Testis (tissue), 3 donors: ENCODE measurements around the gene BMP6. TPM values are rescaled to one million over a fixed set of nuclear protein-coding genes. Genes with fewer than 3 reads are reported as not detected.

Experiments
- DNase-seq: peaks from one replicate; pipeline ENCODE4 v3.0.0-alpha.2; 2019
- H3K27ac ChIP-seq, 2 donors: fragments of 200-600 bp; sonication (generic); one replicate each; pipeline ENCODE4 v1.5.1; 2019
- H3K27me3 ChIP-seq: fragments of 200-600 bp; sonication (generic); one replicate; pipeline ENCODE4 v1.5.1; 2019
- H3K36me3 ChIP-seq: fragments of 200-600 bp; sonication (generic); one replicate; pipeline ENCODE4 v1.5.1; 2017; ENCODE audit warnings: low read depth; ENCODE audit errors: missing control alignments
- H3K4me1 ChIP-seq: fragments of 200-600 bp; sonication (generic); one replicate; pipeline ENCODE4 v1.5.1; 2019
- H3K4me3 ChIP-seq, 2 donors: fragments of 200-600 bp; sonication (generic); one replicate each; pipeline ENCODE4 v1.5.1; 2017 to 2019
- H3K9me3 ChIP-seq: fragments of 200-600 bp; sonication (generic); one replicate; pipeline ENCODE4 v1.5.1; 2017
- CTCF ChIP-seq, 3 experiments: fragments of 450-650 bp in 2 of 3; fragments of 200-600 bp in 1 of 3; sonication (generic) in 1 of 3; IDR thresholded peaks; one replicate each; pipeline ENCODE4 v1.5.1; 2016 to 2019; ENCODE audit warnings: antibody characterized with exemption in 3 of 3, mild to moderate bottlenecking in 2 of 3, moderate library complexity in 1 of 3
- POLR2A ChIP-seq: fragments of 450-650 bp; IDR thresholded peaks from one replicate; pipeline ENCODE4 v1.6.1; 2017; ENCODE audit warnings: antibody characterized with exemption, mild to moderate bottlenecking, moderate library complexity
- WGBS, 2 donors: methylation state at CpG; one replicate each; pipeline ENCODE4 v1.1.5; 2018; 5-methylcytosine and 5-hydroxymethylcytosine counted together
- intact Hi-C: fragments of 100-400 bp; cut with DNase I; formaldehyde crosslinking; loops from one replicate; pipeline ENCODE4 v1.15.1; 2023; ENCODE audit warnings: low total_unique reads
- polyA plus RNA-seq: library from polyadenylated mRNA; stranded (reverse); fragments of 350-450 nt; fragmentation: Illumina TruSeq; extraction: RNeasy Lipid Tissue Mini Kit (QIAGEN cat#74804); gene quantifications from one replicate; pipeline ENCODE4 v1.2.3, GENCODE V29; 2014; ENCODE audit warnings: low read depth, low replicate concordance; ENCODE audit not compliant: insufficient read depth
- total RNA-seq, 2 donors: library from RNA; depleted of rRNA; stranded (reverse); fragments of >200 nt; gene quantifications; one replicate each; pipeline ENCODE4 v1.2.3, GENCODE V29; 2016

BMP6 gene
- total and polyA plus RNA-seq, 3 donors from 2014 or later, result 6.2 to 13.6 (median 11.4) TPM

GRCh38 chr6:7734707-7735383 is 8.9 kb downstream of the BMP6 start:
- no peak for DNase-seq
- intact Hi-C loops, result no loop called here
- Histone ChIP-seq H3K36me3 (no peaks in the 10 kb centered on the region), H3K27ac (no peak overlapping the region), H3K4me3 (no peak overlapping the region), H3K9me3 (no peaks in the 10 kb centered on the region), H3K4me1 (no peaks in the 10 kb centered on the region), H3K27me3 (no peaks in the 10 kb centered on the region)
- WGBS, 2 donors, result 88 to 91% methylated on average over 18 of the region's 18 CpGs
- TF ChIP-seq CTCF (IDR thresholded peaks at IDR 0.05) (no peak), POLR2A (no peak)

GRCh38 chr6:7737106-7737505 is 11.2 kb downstream of the BMP6 start:
- Histone ChIP-seq H3K27me3 (no peaks in the 10 kb centered on the region), H3K27ac (no peak overlapping the region), H3K36me3 (no peaks in the 10 kb centered on the region), H3K4me1 (no peaks in the 10 kb centered on the region), H3K9me3 (no peaks in the 10 kb centered on the region), H3K4me3 (no peak overlapping the region)
- TF ChIP-seq POLR2A (no peak), CTCF (IDR thresholded peaks at IDR 0.05) (no peak)
- intact Hi-C loops, result no loop called here
- no peak for DNase-seq
- WGBS, 2 donors, result 95 to 100% methylated on average over 3 of the region's 3 CpGs

GRCh38 chr6:7737867-7738266 is 12.0 kb downstream of the BMP6 start:
- Histone ChIP-seq H3K27me3 (no peaks in the 10 kb centered on the region), H3K4me1 (no peaks in the 10 kb centered on the region), H3K9me3 (no peaks in the 10 kb centered on the region), H3K27ac (no peak overlapping the region), H3K4me3 (no peak overlapping the region), H3K36me3 (no peaks in the 10 kb centered on the region)
- intact Hi-C loops, result no loop called here
- WGBS, 2 donors, result 63 to 78% methylated on average over 2 of the region's 2 CpGs
- DNase-seq, result no peak
- TF ChIP-seq POLR2A (no peak), CTCF (IDR thresholded peaks at IDR 0.05) (no peak)

- WGBS, 2 donors, result 92 to 93% methylated on average over 10 of the region's 10 CpGs
- Histone ChIP-seq H3K27ac (no peak overlapping the region), H3K27me3 (no peaks in the 10 kb centered on the region), H3K4me3 (no peak overlapping the region), H3K9me3 (no peaks in the 10 kb centered on the region), H3K4me1 (no peaks in the 10 kb centered on the region), H3K36me3 (no peaks in the 10 kb centered on the region)
- no peak for DNase-seq
- no peak for TF ChIP-seq POLR2A
- TF ChIP-seq CTCF (IDR thresholded peaks at IDR 0.05), result no peak
- intact Hi-C loops, result no loop called here
Measured at GRCh38 chr6:7742223-7742785, 16.4 kb downstream of the BMP6 start.

- TF ChIP-seq CTCF (IDR thresholded peaks at IDR 0.05) (no peak), POLR2A (no peak)
- intact Hi-C loops, result no loop called here
- H3K4me3 ChIP-seq, result no peak overlapping the region
- no peak for DNase-seq
- H3K27ac ChIP-seq, result no peak overlapping the region
- H3K27me3 ChIP-seq, result no peaks in the 10 kb centered on the region
- no peaks in the 10 kb centered on the region for H3K9me3 ChIP-seq
- H3K36me3 ChIP-seq, result no peaks in the 10 kb centered on the region
- 83 to 91% methylated on average over 10 of the region's 10 CpGs for WGBS, 2 donors
- H3K4me1 ChIP-seq, result no peaks in the 10 kb centered on the region
Measured at GRCh38 chr6:7745942-7746341, 20.0 kb downstream of the BMP6 start.
